NCI-H1092 (cell line): ENCODE results near the gene CMIP.
A peak's percentile ranks its signal among the peaks of the same experiment; 100 is the strongest.

Experiments used
- DNase-seq: peaks from one replicate; lab custom pipeline; 2025; lab: John Stamatoyannopoulos, UW

Gene CMIP

GRCh38 chr16:81480606-81481206 lies 36.1 kb downstream of the CMIP start:
- no peak for DNase-seq

GRCh38 chr16:81481207-81481821 lies 36.7 kb downstream of the CMIP start:
- DNase-seq, result no peak

GRCh38 chr16:81482329-81483063 lies 37.9 kb downstream of the CMIP start:
- no peak for DNase-seq

GRCh38 chr16:81483064-81483969 lies 38.7 kb downstream of the CMIP start:
- no peak for DNase-seq

- DNase-seq, result no peak
Observed at GRCh38 chr16:81483970-81484595, 39.5 kb downstream of the CMIP start.

GRCh38 chr16:81484908-81485624 lies 40.5 kb downstream of the CMIP start:
- no peak for DNase-seq

GRCh38 chr16:81485824-81486539 lies 41.4 kb downstream of the CMIP start:
- no peak for DNase-seq

- DNase-seq, result no peak
Observed at GRCh38 chr16:81486540-81487061, 42.0 kb downstream of the CMIP start.

GRCh38 chr16:81487301-81487720 lies 42.7 kb downstream of the CMIP start:
- no peak for DNase-seq

- no peak for DNase-seq
Observed at GRCh38 chr16:81488687-81489411, 44.2 kb downstream of the CMIP start.

GRCh38 chr16:81489547-81490267 lies 45.1 kb downstream of the CMIP start:
- DNase-seq, result no peak

- peak; percentile 49 for DNase-seq
Observed at GRCh38 chr16:81491541-81492188, 47.1 kb downstream of the CMIP start.

- no peak for DNase-seq
Observed at GRCh38 chr16:81492311-81492761, 47.7 kb downstream of the CMIP start.

- no peak for DNase-seq
Observed at GRCh38 chr16:81492965-81493754, 48.6 kb downstream of the CMIP start.

- DNase-seq, result no peak
Observed at GRCh38 chr16:81493755-81494433, 49.3 kb downstream of the CMIP start.

- no peak for DNase-seq
Observed at GRCh38 chr16:81494434-81494806, 49.8 kb downstream of the CMIP start.

GRCh38 chr16:81494888-81495287 lies 50.3 kb downstream of the CMIP start:
- no peak for DNase-seq
